Gastroesophageal sphincter (tissue), 3 donors: ENCODE measurements around the gene AUTS2.

Source experiments
- POLR2A ChIP-seq, 2 donors: fragments of 450-650 bp; IDR thresholded peaks; one replicate each; pipeline ENCODE4 v1.6.1; 2017; ENCODE audit warnings: antibody characterized with exemption in 2 of 2, mild to moderate bottlenecking in 2 of 2, moderate library complexity in 1 of 2
- TF ChIP-seq, protein P1 (sequence below), 4 experiments: fragments of 200-600 bp in 2 of 4; fragments of 450-650 bp in 2 of 4; sonication (generic) in 1 of 4; IDR thresholded peaks; one replicate each; pipeline ENCODE4 v1.5.1; 2017 to 2019; ENCODE audit warnings: antibody characterized with exemption in 4 of 4, mild to moderate bottlenecking in 2 of 4, moderate library complexity in 2 of 4

DNA sequence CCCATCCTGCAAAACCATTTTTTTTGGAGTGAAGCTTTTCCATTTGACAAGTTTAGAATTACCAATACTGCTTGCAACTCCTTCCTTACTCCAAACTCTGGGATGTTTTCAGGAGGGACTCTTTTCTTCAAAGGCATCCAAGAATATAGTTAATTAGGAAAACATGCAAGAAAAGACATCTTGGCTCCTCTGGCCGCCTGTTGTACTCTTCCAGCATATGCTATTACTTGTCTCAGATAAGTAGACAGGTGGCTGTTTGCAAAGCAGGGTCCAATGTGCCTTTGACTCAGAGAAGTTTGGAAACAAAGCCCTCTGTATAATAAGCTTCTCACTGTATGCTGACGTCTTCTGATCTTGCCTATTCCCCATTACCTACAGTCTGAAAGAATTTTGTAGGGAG, 746.5 kb downstream of the AUTS2 start:
- TF ChIP-seq, protein P1, sequence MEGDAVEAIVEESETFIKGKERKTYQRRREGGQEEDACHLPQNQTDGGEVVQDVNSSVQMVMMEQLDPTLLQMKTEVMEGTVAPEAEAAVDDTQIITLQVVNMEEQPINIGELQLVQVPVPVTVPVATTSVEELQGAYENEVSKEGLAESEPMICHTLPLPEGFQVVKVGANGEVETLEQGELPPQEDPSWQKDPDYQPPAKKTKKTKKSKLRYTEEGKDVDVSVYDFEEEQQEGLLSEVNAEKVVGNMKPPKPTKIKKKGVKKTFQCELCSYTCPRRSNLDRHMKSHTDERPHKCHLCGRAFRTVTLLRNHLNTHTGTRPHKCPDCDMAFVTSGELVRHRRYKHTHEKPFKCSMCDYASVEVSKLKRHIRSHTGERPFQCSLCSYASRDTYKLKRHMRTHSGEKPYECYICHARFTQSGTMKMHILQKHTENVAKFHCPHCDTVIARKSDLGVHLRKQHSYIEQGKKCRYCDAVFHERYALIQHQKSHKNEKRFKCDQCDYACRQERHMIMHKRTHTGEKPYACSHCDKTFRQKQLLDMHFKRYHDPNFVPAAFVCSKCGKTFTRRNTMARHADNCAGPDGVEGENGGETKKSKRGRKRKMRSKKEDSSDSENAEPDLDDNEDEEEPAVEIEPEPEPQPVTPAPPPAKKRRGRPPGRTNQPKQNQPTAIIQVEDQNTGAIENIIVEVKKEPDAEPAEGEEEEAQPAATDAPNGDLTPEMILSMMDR (IDR thresholded peaks at IDR 0.05) = no peak
- no peak for TF ChIP-seq POLR2A (IDR thresholded peaks at IDR 0.05)
